ENCODE data around the gene TMEM72. TPM values are rescaled to one million over a fixed set of nuclear protein-coding genes. Genes with fewer than 3 reads are reported as not detected.

Gene TMEM72
- total and polyA plus RNA-seq, 2 donors (not counting 1 experiment from before 2014, with no cell fraction given), result not detected

- peaks cover 37 to 48% of the 10 kb centered on the region in 2 donors for H3K4me1 ChIP-seq (ENCODE audit: control insufficient read depth in 2 of 2, insufficient read depth in 2 of 2, low read length in 2 of 2)
- H3K36me3 ChIP-seq (replicated peaks in 1 of 2; ENCODE audit: control extremely low read depth in 1 of 2, control insufficient read depth in 1 of 2, extremely low read depth in 1 of 2, insufficient read depth in 2 of 2, low read length in 1 of 2), result no peaks in the 10 kb centered on the region
- no peak overlapping the region for H3K4me2 ChIP-seq (replicated peaks; ENCODE audit: low read depth, low read length, poor library complexity, severe bottlenecking)
- Mint-ChIP-seq H3K4me1 (peaks cover 46% of the 10 kb centered on the region), H3K27me3 (no peaks in the 10 kb centered on the region), H3K27ac (peak overlapping the region; percentile 10), H3K9me3 (ENCODE audit: insufficient read depth) (no peaks in the 10 kb centered on the region), H3K4me3 (no peak overlapping the region)
- H3K4me3 ChIP-seq (ENCODE audit: control extremely low read depth in 1 of 5, extremely low read depth in 1 of 5, insufficient read depth in 1 of 5, low read depth in 2 of 5, low read length in 4 of 5), result no peak overlapping the region
- H3K79me2 ChIP-seq (ENCODE audit: control insufficient read depth, insufficient read depth, low read length), result no peaks in the 10 kb centered on the region
- no peaks in the 10 kb centered on the region for H3K9me3 ChIP-seq (ENCODE audit: control extremely low read depth in 1 of 3, control insufficient read depth in 2 of 3, insufficient read depth in 1 of 3, low read length in 2 of 3)
- DNase-seq (no peak), ATAC-seq (ENCODE audit: low read depth) (no peak)
- ChIA-PET CTCF (interaction anchor here (1.1 to 2.7 kb wide), 3 partner anchors 8 to 39 kb away, joined by 3 to 55 read pairs (median 24); no protein-coding TSS in a partner anchor), POLR2A (no interaction called here)
- no peak overlapping the region for H3K27ac ChIP-seq (ENCODE audit: low read length in 2 of 2)
- H4K20me1 ChIP-seq (ENCODE audit: control insufficient read depth, insufficient read depth, low read length, poor library complexity, severe bottlenecking), result no peaks in the 10 kb centered on the region
- H3K9ac ChIP-seq (ENCODE audit: low read length), result no peak overlapping the region
- TF ChIP-seq, protein P1, sequence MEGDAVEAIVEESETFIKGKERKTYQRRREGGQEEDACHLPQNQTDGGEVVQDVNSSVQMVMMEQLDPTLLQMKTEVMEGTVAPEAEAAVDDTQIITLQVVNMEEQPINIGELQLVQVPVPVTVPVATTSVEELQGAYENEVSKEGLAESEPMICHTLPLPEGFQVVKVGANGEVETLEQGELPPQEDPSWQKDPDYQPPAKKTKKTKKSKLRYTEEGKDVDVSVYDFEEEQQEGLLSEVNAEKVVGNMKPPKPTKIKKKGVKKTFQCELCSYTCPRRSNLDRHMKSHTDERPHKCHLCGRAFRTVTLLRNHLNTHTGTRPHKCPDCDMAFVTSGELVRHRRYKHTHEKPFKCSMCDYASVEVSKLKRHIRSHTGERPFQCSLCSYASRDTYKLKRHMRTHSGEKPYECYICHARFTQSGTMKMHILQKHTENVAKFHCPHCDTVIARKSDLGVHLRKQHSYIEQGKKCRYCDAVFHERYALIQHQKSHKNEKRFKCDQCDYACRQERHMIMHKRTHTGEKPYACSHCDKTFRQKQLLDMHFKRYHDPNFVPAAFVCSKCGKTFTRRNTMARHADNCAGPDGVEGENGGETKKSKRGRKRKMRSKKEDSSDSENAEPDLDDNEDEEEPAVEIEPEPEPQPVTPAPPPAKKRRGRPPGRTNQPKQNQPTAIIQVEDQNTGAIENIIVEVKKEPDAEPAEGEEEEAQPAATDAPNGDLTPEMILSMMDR (IDR thresholded peaks at IDR 0.05), result no peak
- no peak for TF ChIP-seq EZH2 (IDR thresholded peaks at IDR 0.05; ENCODE audit: borderline replicate concordance, insufficient read depth, low read depth, low read length, poor library complexity, severe bottlenecking)
- WGBS (ENCODE audit: insufficient coverage), result 96% methylated on average over 8 of the region's 12 CpGs
- H3K27me3 ChIP-seq (replicated peaks in 1 of 4; ENCODE audit: control extremely low read depth in 1 of 4, control insufficient read depth in 3 of 4, insufficient read depth in 4 of 4, low read length in 3 of 4), result peaks cover 0 to 9% (median 0%) of the 10 kb centered on the region in 4 experiments
- no peak overlapping the region for H2AFZ ChIP-seq (ENCODE audit: insufficient read depth, low read depth, low read length, poor library complexity, severe bottlenecking)
- intact Hi-C loops (cut with micrococcal nuclease), result loop anchor here (5.0 kb wide), 1 partner anchor 95 kb away; no protein-coding TSS in a partner anchor
These were observed 61.0 kb downstream of the TMEM72 start for GRCh38 chr10:44971935-44972757.

- no peaks in the 10 kb centered on the region for H3K9me3 Mint-ChIP-seq (ENCODE audit: insufficient read depth)
- no peak overlapping the region for H3K27ac ChIP-seq (ENCODE audit: low read length in 2 of 2)
- peaks cover 0 to 9% (median 0%) of the 10 kb centered on the region in 4 experiments for H3K27me3 ChIP-seq (replicated peaks in 1 of 4; ENCODE audit: control extremely low read depth in 1 of 4, control insufficient read depth in 3 of 4, insufficient read depth in 4 of 4, low read length in 3 of 4)
- peak overlapping the region; percentile 94 for H3K4me2 ChIP-seq (replicated peaks; ENCODE audit: low read depth, low read length, poor library complexity, severe bottlenecking)
- DNase-seq (no peak), ATAC-seq (ENCODE audit: low read depth) (no peak)
- peaks cover 38% of the 10 kb centered on the region for H3K4me1 Mint-ChIP-seq
- peak overlapping the region; percentile 95 for H2AFZ ChIP-seq (ENCODE audit: insufficient read depth, low read depth, low read length, poor library complexity, severe bottlenecking)
- intact Hi-C loops (cut with micrococcal nuclease), result loop anchor here (5.0 kb wide), 1 partner anchor 96 kb away; no protein-coding TSS in a partner anchor
- H3K4me3 Mint-ChIP-seq, result peak overlapping the region; percentile 86
- ChIA-PET CTCF (interaction anchor here (0.8 to 2.7 kb wide), 5 partner anchors 8 to 39 kb away, joined by 3 to 55 read pairs (median 3); no protein-coding TSS in a partner anchor), POLR2A (interaction anchor here (0.8 kb wide), 1 partner anchor 14 kb away, joined by 3 read pairs; the partner anchor contains the start of gene RASSF4)
- TF ChIP-seq, protein P1 (IDR thresholded peaks at IDR 0.05), result no peak
- TF ChIP-seq EZH2 (IDR thresholded peaks at IDR 0.05; ENCODE audit: borderline replicate concordance, insufficient read depth, low read depth, low read length, poor library complexity, severe bottlenecking), result no peak
- H3K4me3 ChIP-seq (ENCODE audit: control extremely low read depth in 1 of 5, extremely low read depth in 1 of 5, insufficient read depth in 1 of 5, low read depth in 2 of 5, low read length in 4 of 5), result no peak overlapping the region
- WGBS (ENCODE audit: insufficient coverage), result 82% methylated on average over 5 of the region's 6 CpGs
- H3K9ac ChIP-seq (ENCODE audit: low read length), result no peak overlapping the region
- peaks cover 32 to 40% of the 10 kb centered on the region in 2 donors for H3K4me1 ChIP-seq (ENCODE audit: control insufficient read depth in 2 of 2, insufficient read depth in 2 of 2, low read length in 2 of 2)
- no peaks in the 10 kb centered on the region for H3K27me3 Mint-ChIP-seq
- no peaks in the 10 kb centered on the region for H3K9me3 ChIP-seq (ENCODE audit: control extremely low read depth in 1 of 3, control insufficient read depth in 2 of 3, insufficient read depth in 1 of 3, low read length in 2 of 3)
- no peaks in the 10 kb centered on the region for H4K20me1 ChIP-seq (ENCODE audit: control insufficient read depth, insufficient read depth, low read length, poor library complexity, severe bottlenecking)
- no peaks in the 10 kb centered on the region for H3K36me3 ChIP-seq (replicated peaks in 1 of 2; ENCODE audit: control extremely low read depth in 1 of 2, control insufficient read depth in 1 of 2, extremely low read depth in 1 of 2, insufficient read depth in 2 of 2, low read length in 1 of 2)
- peak overlapping the region; percentile 65 for H3K27ac Mint-ChIP-seq
- no peaks in the 10 kb centered on the region for H3K79me2 ChIP-seq (ENCODE audit: control insufficient read depth, insufficient read depth, low read length)
These were observed 61.8 kb downstream of the TMEM72 start for GRCh38 chr10:44972874-44973306.

Data from B cell (primary cell).